AG09309 (cell line): ENCODE data around the gene DMRT1.

Experiments
- DNase-seq: peaks from one replicate; pipeline ENCODE4 v3.0.0-alpha.2; 2010; ENCODE audit warnings: low read depth
- H3K4me3 ChIP-seq: 2 replicates; pipeline ENCODE4 v1.5.1; 2011; ENCODE audit warnings: mild to moderate bottlenecking, low read depth, low read length, moderate library complexity; ENCODE audit not compliant: control insufficient read depth
- CTCF ChIP-seq: IDR thresholded peaks from 2 replicates; pipeline ENCODE4 v1.5.1; 2011; ENCODE audit warnings: mild to moderate bottlenecking, low read depth, low read length, inconsistent platforms; ENCODE audit not compliant: insufficient read depth, control insufficient read depth; ENCODE audit errors: missing control alignments

DMRT1 gene

GRCh38 chr9:841371-842209, at the start of gene DMRT1:
TSS of gene DMRT1 (plus strand) at chr9:841697. CDS start at chr9:841839, 142 bp downstream.
- H3K4me3 ChIP-seq: no peak within 1 kb of the TSS
- TF ChIP-seq CTCF: no peak
- no peak for DNase-seq

GRCh38 chr9:792331-793260, 48.9 kb upstream of the DMRT1 start:
- no peak for DNase-seq
- H3K4me3 ChIP-seq: no peak overlapping the region
- TF ChIP-seq CTCF: no peak

- TF ChIP-seq CTCF: no peak
- H3K4me3 ChIP-seq: no peak overlapping the region
- DNase-seq: no peak
Observed at GRCh38 chr9:794386-794785, 47.1 kb upstream of the DMRT1 start.

- TF ChIP-seq CTCF: no peak
- no peak overlapping the region for H3K4me3 ChIP-seq
- DNase-seq: no peak
Observed at GRCh38 chr9:795869-796268, 45.6 kb upstream of the DMRT1 start.

GRCh38 chr9:800591-801150, 40.8 kb upstream of the DMRT1 start:
- no peak for TF ChIP-seq CTCF
- DNase-seq: no peak
- no peak overlapping the region for H3K4me3 ChIP-seq

GRCh38 chr9:801399-802071, 40.0 kb upstream of the DMRT1 start:
- H3K4me3 ChIP-seq: no peak overlapping the region
- no peak for DNase-seq
- TF ChIP-seq CTCF: no peak
